ENCODE results near the gene MBD2. TPM values are rescaled to one million over a fixed set of nuclear protein-coding genes. Genes with fewer than 3 reads are reported as not detected.
"Not testable (repeated sequence)": the region's sequence is repeated elsewhere in the genome, so short reads cannot be mapped to it uniquely, and the experiment has no call there.

MBD2 gene
- total RNA-seq, 2 donors from 2014 or later = 24.3 to 32.0 TPM

DNA sequence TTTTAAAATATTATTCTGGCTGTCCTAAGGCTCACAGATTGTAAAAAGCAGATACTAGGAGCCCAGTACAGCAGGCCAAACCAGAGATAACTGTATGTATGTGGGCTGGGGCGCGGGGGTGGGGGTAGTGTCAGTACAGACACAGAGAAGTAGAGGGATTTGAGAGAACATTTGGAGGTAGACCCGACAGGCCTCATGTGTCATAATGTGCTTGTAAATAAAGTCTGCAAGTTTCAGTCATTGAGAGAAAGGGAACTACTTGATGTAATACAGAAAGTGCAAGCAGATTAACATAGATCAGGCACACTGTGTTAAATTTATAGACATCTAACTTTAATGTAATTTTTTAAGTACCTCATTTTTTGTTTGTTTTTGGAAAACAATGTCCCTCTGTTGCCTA lies 37.4 kb upstream of the MBD2 start:
- TF ChIP-seq CTCF (IDR thresholded peaks at IDR 0.05) = no peak
- H3K4me1 ChIP-seq = no peaks in the 10 kb centered on the region
- no peak for DNase-seq (ENCODE audit: low spot score)

DNA sequence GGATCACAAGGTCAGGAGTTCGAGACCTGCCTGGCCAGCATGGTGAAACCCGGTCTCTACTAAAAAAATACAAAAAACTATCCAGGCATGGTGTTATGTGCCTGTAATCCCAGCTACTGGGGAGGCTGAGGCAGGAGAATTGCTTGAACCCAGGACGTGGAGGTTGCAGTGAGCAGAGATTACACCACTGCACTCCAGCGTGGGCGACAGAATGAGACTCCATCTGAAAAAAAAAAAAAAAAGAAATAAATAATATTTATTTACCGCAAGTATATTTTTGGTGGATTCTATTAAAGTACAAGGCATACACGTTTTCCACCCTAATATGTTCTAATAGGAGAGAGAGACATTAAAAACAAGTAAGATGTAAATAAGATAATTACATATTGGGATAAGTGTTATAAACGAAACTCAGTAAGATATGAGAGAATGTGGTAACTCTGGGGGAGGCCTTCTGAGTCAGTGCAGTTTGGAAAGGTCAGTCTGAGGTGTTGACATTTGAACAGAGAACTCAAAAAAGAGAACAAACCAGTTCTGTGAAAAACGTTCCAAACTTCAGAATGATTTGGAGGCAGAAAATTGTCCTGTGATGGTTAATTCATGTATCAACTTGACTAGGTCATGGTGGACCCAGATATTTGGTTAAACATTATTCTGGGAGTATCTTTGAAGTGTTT lies 36.1 kb upstream of the MBD2 start:
- H3K36me3 ChIP-seq = no peaks in the 10 kb centered on the region
- no peaks in the 10 kb centered on the region for H3K9me3 ChIP-seq
- no peak for TF ChIP-seq CTCF (IDR thresholded peaks at IDR 0.05)
- H3K4me3 ChIP-seq = no peak overlapping the region
- H3K27me3 ChIP-seq = no peaks in the 10 kb centered on the region
- peak overlapping the region in 1 of 2 donors; percentile 37 for H3K27ac ChIP-seq
- no peaks in the 10 kb centered on the region for H3K4me1 ChIP-seq
- DNase-seq (ENCODE audit: low spot score) = no peak

More for the DNA sequence above, 37.4 kb upstream of the MBD2 start:
- no peaks in the 10 kb centered on the region for H3K36me3 ChIP-seq
- H3K9me3 ChIP-seq = no peaks in the 10 kb centered on the region
- H3K27me3 ChIP-seq = no peaks in the 10 kb centered on the region
- no peak overlapping the region for H3K27ac ChIP-seq
- no peak overlapping the region for H3K4me3 ChIP-seq

GRCh38 chr18:54257818-54258217 lies 33.3 kb upstream of the MBD2 start:
- H3K4me3 ChIP-seq; DNase-seq (ENCODE audit: low spot score); H3K36me3 ChIP-seq; H3K27me3 ChIP-seq; H3K4me1 ChIP-seq; H3K9me3 ChIP-seq: not testable (repeated sequence)
- peak overlapping the region in 1 of 2 donors; percentile 35 for H3K27ac ChIP-seq

GRCh38 chr18:54257015-54257414 lies 32.5 kb upstream of the MBD2 start:
- Histone ChIP-seq H3K9me3 (no peaks in the 10 kb centered on the region), H3K27me3 (no peaks in the 10 kb centered on the region), H3K36me3 (no peaks in the 10 kb centered on the region), H3K4me3 (no peak overlapping the region), H3K27ac (peak overlapping the region in 1 of 2 donors; percentile 35), H3K4me1 (peaks cover 0 to 4% of the 10 kb centered on the region in 2 donors)
- DNase-seq (ENCODE audit: low spot score) = no peak
- no peak for TF ChIP-seq CTCF (IDR thresholded peaks at IDR 0.05)

DNA sequence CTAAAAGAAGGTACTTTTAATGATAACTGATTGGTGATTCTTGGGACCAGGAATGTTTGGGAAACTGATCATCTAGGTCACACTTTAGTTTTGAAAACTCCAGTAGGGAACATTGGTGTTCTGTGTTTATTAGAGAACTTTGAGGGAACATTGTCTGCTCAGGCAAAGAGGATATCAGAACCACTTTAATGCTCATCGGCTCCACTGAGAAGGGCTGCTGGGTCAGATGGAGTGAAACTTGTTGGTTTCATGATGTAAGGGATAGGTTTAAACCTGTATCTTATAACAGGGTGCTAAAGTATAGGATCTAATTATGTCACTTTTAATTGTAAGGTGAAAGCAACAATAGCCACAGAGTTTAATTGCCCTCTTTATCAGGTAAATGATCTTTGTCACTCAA lies 30.7 kb upstream of the MBD2 start:
- no peak for TF ChIP-seq CTCF (IDR thresholded peaks at IDR 0.05)
- H3K4me3 ChIP-seq = no peak overlapping the region
- no peaks in the 10 kb centered on the region for H3K27me3 ChIP-seq
- no peak overlapping the region for H3K27ac ChIP-seq
- no peaks in the 10 kb centered on the region for H3K36me3 ChIP-seq
- DNase-seq (ENCODE audit: low spot score) = no peak
- H3K9me3 ChIP-seq = no peaks in the 10 kb centered on the region
- H3K4me1 ChIP-seq = peaks cover 0 to 7% of the 10 kb centered on the region in 2 donors

DNA sequence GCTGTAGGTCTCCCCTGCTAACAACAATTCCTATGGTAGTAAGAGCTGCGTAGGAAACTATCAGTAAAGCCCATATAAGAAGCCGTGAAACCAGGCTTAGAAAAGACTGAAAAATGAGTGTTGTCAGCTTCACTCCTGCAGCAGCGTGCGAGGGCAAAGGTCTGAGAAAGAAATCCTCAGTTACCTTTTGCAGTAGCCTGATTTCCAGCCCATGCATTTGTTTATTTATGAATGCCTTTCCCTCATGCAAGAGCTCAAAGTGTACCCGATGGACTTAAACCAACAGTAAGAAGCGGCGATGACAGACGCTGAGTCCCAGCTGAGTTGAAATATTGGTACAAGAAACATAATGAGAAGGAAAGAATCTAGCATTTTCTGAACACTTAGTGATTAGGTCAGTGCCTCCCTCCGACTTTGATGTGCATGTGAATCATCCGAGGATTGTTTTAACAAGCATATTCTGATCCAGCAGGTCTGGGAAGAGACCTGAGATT lies 29.8 kb upstream of the MBD2 start:
- Histone ChIP-seq H3K4me1 (peaks cover 0 to 7% of the 10 kb centered on the region in 2 donors), H3K27ac (no peak overlapping the region), H3K9me3 (no peaks in the 10 kb centered on the region), H3K36me3 (no peaks in the 10 kb centered on the region), H3K27me3 (no peaks in the 10 kb centered on the region), H3K4me3 (no peak overlapping the region)
- no peak for TF ChIP-seq CTCF (IDR thresholded peaks at IDR 0.05)
- no peak for DNase-seq (ENCODE audit: low spot score)
